Right lobe of liver (tissue), 6 donors: Measurements from ENCODE around the gene A3GALT2. TPM values are rescaled to one million over a fixed set of nuclear protein-coding genes. Genes with fewer than 3 reads are reported as not detected.
A peak's percentile ranks its signal among the peaks of the same experiment; 100 is the strongest.

Experiments
- ATAC-seq, 4 donors: fragments of 200-7000 bp; cut with Tn5 transposase; one replicate each; pipeline ENCODE4 v1.9.1; 2020; ENCODE audit warnings: mild to moderate bottlenecking in 4 of 4, moderate library complexity in 4 of 4
- DNase-seq, 3 donors: peaks; one replicate each; pipeline ENCODE4 v3.0.0-alpha.2; 2020
- H3K27ac ChIP-seq, 3 donors: fragments of 200-600 bp; one replicate each; pipeline ENCODE4 v1.8.0; 2022
- H3K27me3 ChIP-seq, 2 donors: fragments of 200-600 bp; one replicate each; pipeline ENCODE4 v1.8.0; 2022
- H3K36me3 ChIP-seq, 4 donors: fragments of 200-600 bp; sonication (generic) in 1 of 4; one replicate each; pipeline versions ENCODE4 v1.5.1 to v1.8.0; 2017 to 2022; ENCODE audit warnings: control low read depth in 1 of 4
- H3K4me1 ChIP-seq, 4 donors: fragments of 200-600 bp; sonication (generic) in 1 of 4; one replicate each; pipeline versions ENCODE4 v1.5.1 to v1.8.0; 2017 to 2022; ENCODE audit warnings: control low read depth in 1 of 4
- H3K4me3 ChIP-seq, 3 donors: fragments of 200-600 bp; one replicate each; pipeline ENCODE4 v1.8.0; 2022
- H3K9me3 ChIP-seq, 4 donors: fragments of 200-600 bp; sonication (generic) in 1 of 4; one replicate each; pipeline versions ENCODE4 v1.5.1 to v1.8.0; 2017 to 2022; ENCODE audit warnings: control low read depth in 1 of 4
- POLR2A ChIP-seq: fragments of 450-650 bp; IDR thresholded peaks from one replicate; pipeline ENCODE4 v1.6.1; 2017; ENCODE audit warnings: antibody characterized with exemption, mild to moderate bottlenecking
- WGBS: methylation state at CpG from one replicate; pipeline ENCODE4 v1.1.6; 2018; ENCODE audit warnings: low coverage, low lambda C conversion rate; ENCODE audit not compliant: insufficient coverage; ENCODE audit errors: missing lambda C conversion rate; 5-methylcytosine and 5-hydroxymethylcytosine counted together
- intact Hi-C, 2 donors: fragments of 100-400 bp; cut with DNase I; formaldehyde crosslinking; loops; one replicate each; pipeline versions ENCODE4 v1.11.2 to v1.14.1; 2022
- total RNA-seq, 6 experiments: library from RNA; depleted of rRNA in 2 of 6; stranded (reverse); fragments of >200 nt in 2 of 6; fragmentation: NEBNext Ultra II Directional in 3 of 6; extraction: Animal tissue kit (Norgen Biotek cat#: 25700) in 3 of 6; gene quantifications; one replicate each; pipeline versions ENCODE4 v1.1.0 to v1.2.4, GENCODE V29; 2016 to 2023
- TF ChIP-seq, protein P1 (sequence below), 4 donors: fragments of 200-600 bp in 3 of 4; fragments of 450-650 bp in 1 of 4; IDR thresholded peaks; one replicate each; pipeline versions ENCODE4 v1.5.1 to v1.8.0; 2016 to 2022; ENCODE audit warnings: antibody characterized with exemption in 4 of 4, mild to moderate bottlenecking in 2 of 4
- donor health status: DM: no; HTN: yes; CAD: no.
- donor health status: DM: no; HTN: no; CAD: no.
- donor health status: DM: no; HTN: no; CAD: no.
- donor health status: DM: no; HTN: yes; CAD: no.
- donor health status: DM: no; HTN: yes; CAD: no.

Gene A3GALT2
- total RNA-seq, 6 experiments from 2014 or later = not detected

DNA sequence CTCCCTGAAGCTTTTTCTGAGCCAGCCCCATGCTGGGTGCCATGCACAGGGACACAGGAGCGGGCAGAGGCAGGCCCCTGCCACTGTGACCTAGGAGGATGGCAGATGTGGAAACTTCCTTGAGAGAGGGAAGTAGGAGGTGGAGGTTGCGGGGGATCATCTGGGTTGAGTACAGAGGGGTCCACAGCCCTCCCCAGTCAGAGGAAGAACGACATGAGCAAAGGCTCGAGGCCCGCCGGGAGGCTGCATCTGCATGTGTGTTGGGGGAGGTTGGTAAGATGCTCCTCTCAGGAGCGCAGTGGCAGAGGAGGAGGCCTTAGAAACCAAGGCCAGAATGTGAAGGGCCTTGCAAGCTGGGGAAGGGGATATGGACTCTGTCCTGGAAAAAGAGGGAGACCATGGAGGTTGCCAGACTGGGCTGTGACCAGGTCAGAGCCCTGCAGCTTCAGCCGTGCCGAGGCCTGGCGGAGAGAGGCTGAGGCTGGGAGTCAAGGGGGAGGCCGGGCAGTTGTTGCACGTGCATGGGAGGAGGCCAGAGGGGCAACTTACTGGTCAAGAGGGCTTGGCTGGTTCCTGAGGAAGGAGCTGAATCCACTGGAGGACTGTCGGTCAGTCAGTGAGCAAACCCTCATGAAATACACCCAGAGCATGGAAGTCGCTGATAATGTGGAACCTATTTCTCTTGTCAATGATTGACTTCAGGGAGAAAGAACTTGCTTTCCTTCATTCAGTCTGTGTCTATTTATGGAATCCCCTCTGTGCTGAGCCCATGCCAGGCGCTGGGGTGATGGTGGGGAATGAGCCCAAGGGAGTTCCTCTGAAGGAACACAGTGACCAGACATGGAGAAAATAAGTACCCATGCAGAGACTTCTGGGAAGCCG, 31.7 kb downstream of the A3GALT2 start:
- Histone ChIP-seq H3K4me1 (no peaks in the 10 kb centered on the region), H3K4me3 (no peak overlapping the region), H3K36me3 (no peaks in the 10 kb centered on the region), H3K27ac (no peak overlapping the region), H3K9me3 (no peaks in the 10 kb centered on the region), H3K27me3 (no peaks in the 10 kb centered on the region)
- ATAC-seq = peak in 1 of 4 donors; percentile 14
- 89% methylated on average over 14 of the region's 16 CpGs for WGBS
- DNase-seq = peak in 2 of 3 donors; percentile 30 to 39
- no peak for TF ChIP-seq POLR2A
- TF ChIP-seq, protein P1, sequence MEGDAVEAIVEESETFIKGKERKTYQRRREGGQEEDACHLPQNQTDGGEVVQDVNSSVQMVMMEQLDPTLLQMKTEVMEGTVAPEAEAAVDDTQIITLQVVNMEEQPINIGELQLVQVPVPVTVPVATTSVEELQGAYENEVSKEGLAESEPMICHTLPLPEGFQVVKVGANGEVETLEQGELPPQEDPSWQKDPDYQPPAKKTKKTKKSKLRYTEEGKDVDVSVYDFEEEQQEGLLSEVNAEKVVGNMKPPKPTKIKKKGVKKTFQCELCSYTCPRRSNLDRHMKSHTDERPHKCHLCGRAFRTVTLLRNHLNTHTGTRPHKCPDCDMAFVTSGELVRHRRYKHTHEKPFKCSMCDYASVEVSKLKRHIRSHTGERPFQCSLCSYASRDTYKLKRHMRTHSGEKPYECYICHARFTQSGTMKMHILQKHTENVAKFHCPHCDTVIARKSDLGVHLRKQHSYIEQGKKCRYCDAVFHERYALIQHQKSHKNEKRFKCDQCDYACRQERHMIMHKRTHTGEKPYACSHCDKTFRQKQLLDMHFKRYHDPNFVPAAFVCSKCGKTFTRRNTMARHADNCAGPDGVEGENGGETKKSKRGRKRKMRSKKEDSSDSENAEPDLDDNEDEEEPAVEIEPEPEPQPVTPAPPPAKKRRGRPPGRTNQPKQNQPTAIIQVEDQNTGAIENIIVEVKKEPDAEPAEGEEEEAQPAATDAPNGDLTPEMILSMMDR (IDR thresholded peaks at IDR 0.05) = no peak
- intact Hi-C loops = no loop called here

DNA sequence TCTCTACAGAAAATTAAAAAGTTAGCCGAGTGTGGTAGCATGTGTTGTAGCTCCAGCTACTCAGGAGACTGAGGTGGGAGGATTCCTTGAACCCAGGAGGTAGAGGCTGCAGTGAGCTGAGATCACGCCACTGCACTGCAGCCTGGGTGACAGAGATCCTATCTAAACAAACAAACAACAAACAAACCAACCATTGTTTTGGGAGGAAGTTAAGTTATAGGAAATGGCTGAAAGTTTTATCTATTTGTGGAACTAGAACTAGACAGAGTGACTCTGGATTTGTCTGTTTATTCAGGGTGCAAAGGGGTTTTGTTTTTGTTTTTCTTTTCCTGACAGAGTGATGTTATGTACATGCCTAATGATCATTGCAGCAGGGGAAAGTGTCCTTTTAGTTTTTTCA, 33.6 kb downstream of the A3GALT2 start:
- DNase-seq (no peak), ATAC-seq (peak in 1 of 4 donors; percentile 26)
- H3K36me3 ChIP-seq = peaks cover 0 to 12% (median 0%) of the 10 kb centered on the region in 4 donors

DNA sequence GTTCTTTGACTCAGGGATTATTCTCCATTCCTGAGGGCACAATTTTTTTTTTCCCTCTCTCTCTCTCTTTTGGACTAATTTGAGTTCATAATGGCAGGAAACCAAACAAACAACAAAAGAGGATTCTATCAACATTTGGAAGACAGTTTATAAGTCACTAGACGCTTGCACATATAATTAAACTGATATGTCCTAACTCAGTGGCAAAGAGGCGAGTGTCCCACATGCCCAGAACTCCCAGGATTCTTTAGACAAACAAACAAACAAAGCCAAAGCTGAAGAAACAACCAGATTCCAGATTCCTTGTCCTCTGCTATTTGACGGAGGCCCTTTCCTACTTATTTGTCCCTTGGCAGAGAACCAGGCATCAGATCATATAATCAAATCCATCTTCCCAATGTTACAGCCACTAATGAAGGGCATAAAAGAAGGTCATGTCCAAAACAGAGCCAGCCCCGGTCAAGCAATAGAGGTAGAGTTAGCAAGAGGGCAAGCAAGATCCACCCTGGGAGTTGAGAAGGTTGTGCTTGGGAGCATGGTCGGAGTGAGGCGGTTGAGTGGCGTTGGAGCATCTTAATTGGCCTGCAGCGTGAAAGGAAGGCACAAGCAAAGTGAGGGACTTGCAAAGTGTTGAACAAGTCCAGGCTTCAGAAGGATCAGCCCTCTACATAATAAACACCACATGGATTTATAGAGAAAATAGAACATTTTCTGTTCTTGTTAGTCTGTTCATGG, 34.3 kb downstream of the A3GALT2 start:
- Histone ChIP-seq H3K27ac (no peak overlapping the region), H3K36me3 (peaks cover 0 to 16% (median 2%) of the 10 kb centered on the region in 4 donors), H3K4me3 (no peak overlapping the region), H3K27me3 (no peaks in the 10 kb centered on the region), H3K9me3 (no peaks in the 10 kb centered on the region), H3K4me1 (no peaks in the 10 kb centered on the region)
- no peak for ATAC-seq
- TF ChIP-seq POLR2A = no peak
- TF ChIP-seq, protein P1 (IDR thresholded peaks at IDR 0.05) = no peak
- WGBS = 78% methylated on average over 8 of the region's 8 CpGs
- intact Hi-C loops = no loop called here
- peak in 2 of 3 donors; percentile 20 to 35 for DNase-seq

More for the DNA sequence above, 33.6 kb downstream of the A3GALT2 start:
- no peak overlapping the region for H3K4me3 ChIP-seq
- H3K27me3 ChIP-seq = no peaks in the 10 kb centered on the region
- 50% methylated on average over 1 of the region's 2 CpGs for WGBS
- no peak for TF ChIP-seq POLR2A
- TF ChIP-seq, protein P1 (IDR thresholded peaks at IDR 0.05) = no peak
- no peaks in the 10 kb centered on the region for H3K9me3 ChIP-seq
- no peaks in the 10 kb centered on the region for H3K4me1 ChIP-seq
- no peak overlapping the region for H3K27ac ChIP-seq
- intact Hi-C loops = no loop called here

DNA sequence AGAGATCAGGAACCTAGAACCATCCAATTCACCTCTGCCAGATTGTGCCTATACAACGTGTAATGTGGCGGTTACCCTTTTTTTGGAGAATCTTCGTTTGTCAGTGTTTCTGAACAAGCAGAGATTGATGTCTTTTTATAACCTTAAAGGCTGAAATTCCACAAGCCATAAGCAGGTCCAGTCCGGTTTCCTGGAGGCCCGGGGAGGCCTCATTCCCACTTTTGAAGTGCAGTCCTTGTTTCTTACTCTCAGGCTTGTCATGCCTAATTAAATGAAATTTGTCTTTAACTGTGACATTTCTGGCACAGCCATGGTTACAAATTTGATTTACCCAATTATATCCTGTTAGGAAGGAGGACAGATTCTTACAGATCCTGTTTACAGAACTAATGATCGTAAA, 36.8 kb downstream of the A3GALT2 start:
- WGBS = 75% methylated on average over 6 of the region's 6 CpGs
- no peak for TF ChIP-seq POLR2A
- TF ChIP-seq, protein P1 (IDR thresholded peaks at IDR 0.05) = no peak
- H3K27ac ChIP-seq = no peak overlapping the region
- no peaks in the 10 kb centered on the region for H3K4me1 ChIP-seq
- no peak for DNase-seq
- no peak for ATAC-seq
- H3K27me3 ChIP-seq = no peaks in the 10 kb centered on the region
- H3K9me3 ChIP-seq = no peaks in the 10 kb centered on the region
- peaks cover 0 to 27% (median 3%) of the 10 kb centered on the region in 4 donors for H3K36me3 ChIP-seq
- H3K4me3 ChIP-seq = no peak overlapping the region
- intact Hi-C loops = no loop called here
